DMS153 treated with DMSO at 0.1 percent for 48 hours (cell line): ENCODE results near the gene HNRNPF.
"Not testable (repeated sequence)": the region's sequence is repeated elsewhere in the genome, so short reads cannot be mapped to it uniquely, and the experiment has no call there.

Experiments used
- DNase-seq: peaks from one replicate; lab custom pipeline; 2025; ENCODE audit not compliant: unreplicated experiment; lab: John Stamatoyannopoulos, UW

Gene HNRNPF, protein sequence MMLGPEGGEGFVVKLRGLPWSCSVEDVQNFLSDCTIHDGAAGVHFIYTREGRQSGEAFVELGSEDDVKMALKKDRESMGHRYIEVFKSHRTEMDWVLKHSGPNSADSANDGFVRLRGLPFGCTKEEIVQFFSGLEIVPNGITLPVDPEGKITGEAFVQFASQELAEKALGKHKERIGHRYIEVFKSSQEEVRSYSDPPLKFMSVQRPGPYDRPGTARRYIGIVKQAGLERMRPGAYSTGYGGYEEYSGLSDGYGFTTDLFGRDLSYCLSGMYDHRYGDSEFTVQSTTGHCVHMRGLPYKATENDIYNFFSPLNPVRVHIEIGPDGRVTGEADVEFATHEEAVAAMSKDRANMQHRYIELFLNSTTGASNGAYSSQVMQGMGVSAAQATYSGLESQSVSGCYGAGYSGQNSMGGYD

DNA sequence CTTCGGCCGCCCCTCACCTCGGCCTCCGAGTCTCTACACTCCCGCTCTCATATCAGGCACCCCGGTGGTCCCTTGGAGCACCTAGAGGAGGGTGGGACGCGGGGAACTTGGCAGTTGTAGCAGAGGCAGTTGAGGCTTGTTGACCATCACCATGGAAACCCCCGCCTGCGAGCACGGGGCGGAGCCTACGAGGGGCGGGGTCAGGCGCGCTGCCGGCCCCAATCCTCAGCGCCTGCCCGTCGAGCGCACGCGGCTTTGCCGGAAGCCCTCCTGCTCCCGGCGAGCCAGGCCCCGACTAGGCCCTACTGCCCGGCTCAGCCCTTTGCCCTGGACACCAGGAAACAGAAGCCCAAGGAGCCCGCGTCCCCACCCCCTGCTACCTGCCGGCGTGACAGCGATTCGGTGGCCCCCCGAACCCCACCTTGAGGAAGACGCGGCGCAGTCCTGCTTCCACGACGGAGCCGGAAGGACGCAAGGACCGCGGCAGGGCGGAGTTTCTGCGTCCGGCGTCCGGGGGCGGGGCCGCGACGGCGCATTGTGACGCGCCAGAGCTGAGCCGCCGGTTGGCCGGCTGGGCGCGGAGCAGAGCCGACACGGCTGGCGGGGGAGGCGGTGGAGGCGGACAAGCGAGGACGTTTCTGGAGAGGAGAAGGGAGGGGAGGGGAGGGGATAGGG lies at the start of gene HNRNPF:
Gene HNRNPF, minus strand, starts transcription at position 477 of the 675 bp plus-strand sequence. CDS start 21,302 bp downstream, outside the sequence.
- DNase-seq: peak; percentile 80

DNA sequence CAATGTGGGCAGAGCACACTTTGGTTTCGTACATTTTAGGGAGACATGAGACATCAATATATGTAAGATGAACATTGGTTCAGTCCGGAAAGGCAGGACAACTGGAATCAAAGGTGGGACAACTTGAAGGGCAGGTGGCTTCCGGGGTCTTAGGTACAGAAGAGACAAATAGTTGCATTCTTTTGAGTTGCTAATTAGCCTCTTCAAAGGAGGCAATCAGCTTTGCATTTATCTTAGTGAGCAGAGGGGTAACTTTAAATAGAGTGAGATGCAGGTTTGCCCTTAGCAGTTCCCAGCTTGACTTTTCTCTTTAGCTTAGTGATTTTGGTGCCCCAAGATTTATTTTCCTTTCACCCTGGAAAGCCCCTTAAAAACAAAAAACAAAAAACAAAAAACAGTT lies 49.2 kb upstream of the HNRNPF start:
- DNase-seq: no peak

DNA sequence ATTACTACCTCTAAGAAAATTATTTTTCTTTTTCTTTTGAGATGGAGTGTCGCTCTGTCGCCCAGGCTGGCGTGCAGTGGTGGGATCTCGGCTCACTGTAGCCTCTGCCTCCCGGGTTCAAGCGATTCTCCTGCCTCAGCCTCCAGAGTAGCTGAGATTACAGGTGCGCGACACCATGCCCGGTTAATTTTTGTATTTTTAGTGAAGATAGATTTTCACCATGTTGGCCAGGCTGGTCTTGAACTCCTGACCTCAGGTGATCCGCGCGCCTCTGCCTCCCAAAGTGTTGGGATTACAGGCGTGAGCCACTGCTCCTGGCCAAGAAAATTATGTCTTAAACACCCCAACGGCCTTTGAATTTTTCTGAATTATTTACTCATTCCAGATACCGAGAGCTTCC lies 47.6 kb upstream of the HNRNPF start:
- not testable (repeated sequence) for DNase-seq

DNA sequence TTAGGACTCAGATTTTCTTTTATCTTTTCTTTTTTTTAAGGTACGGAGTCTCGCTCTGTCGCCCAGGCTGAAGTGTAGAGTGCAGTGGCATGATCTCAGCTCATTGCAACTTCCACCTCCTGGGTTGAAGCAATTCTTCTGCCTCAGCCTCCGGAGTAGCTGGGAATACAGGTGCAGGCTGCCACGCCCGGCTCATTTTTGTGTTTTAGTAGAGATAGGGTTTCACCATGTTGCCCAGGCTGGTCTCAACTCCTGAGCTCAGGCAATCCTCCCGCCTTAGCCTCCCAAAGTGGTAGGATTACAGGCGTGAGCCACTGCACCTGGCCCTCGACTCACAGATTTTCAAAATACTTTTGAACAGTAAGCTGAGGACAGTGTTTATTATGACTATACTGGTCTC lies 45.0 kb upstream of the HNRNPF start:
- not testable (repeated sequence) for DNase-seq

DNA sequence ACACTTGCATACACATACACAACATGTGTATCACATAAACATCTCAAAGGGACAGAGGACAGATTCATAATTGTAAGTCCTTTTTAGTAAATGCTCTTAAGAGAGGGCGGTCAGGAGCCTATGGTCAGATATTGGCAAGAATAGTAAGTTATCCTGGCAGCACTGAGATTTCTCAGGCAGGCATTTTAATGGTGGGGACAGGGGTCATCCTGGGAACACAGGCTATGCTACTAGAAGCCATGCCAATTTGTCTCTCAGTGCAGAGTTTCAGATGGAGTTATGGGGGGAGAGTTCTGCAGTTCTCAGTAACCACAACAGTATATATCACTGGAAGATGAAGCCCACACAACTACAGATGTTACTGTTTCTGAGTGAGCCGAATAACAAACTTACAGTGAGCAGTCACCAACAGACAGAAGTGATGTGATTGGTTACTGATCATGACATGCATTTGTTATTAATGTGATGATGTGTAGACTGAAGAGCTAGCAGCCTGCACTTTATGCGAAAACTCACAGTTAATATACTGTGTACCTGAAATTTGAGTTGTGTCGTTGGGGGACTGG lies 44.4 kb upstream of the HNRNPF start:
- DNase-seq: no peak

DNA sequence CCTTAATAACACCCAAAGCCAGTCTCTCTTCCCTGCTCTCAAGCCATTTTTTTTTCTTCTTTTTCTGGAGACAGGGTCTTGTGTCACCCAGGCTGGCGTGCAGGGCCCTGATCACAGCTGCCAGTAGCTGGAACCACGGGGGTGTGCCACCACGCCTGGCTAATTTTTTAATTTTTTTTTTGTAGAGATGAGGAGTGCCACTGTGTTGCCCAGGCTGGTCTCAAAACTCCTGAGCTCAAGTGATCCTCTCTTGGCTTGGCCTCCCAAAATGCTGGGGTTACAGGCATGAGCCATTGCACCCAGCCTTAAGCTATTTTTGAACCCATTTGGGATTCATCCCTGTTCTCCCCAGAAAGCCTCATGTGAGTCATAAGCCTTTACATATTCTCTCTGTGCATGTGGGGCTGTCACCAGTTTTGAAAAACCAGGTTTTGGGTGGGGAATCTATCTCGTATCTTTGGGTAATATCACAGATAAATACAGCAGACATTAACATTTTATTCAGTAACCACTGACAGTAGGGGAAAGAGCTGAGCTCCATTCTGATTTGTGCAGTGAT lies 43.4 kb upstream of the HNRNPF start:
- no peak for DNase-seq

DNA sequence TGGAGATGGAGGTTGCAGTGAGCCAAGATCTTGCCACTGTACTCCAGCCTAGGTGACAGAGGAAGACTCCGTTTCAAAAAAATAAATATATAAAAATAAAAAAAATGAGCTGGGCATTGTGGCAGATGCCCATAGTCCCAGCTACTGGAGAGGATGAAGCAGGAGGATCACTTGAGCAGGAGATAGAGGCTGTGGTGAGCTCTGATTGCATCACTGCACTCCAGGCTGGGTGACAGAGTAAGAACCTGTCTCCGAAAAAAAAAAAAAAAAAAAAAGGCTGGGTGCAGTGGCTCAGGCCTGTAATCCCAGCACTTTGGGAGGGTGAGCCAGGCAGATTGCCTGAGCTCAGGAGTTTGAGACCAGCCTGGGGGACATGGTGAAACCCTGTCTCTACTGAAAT lies 39.8 kb upstream of the HNRNPF start:
- DNase-seq: no peak

DNA sequence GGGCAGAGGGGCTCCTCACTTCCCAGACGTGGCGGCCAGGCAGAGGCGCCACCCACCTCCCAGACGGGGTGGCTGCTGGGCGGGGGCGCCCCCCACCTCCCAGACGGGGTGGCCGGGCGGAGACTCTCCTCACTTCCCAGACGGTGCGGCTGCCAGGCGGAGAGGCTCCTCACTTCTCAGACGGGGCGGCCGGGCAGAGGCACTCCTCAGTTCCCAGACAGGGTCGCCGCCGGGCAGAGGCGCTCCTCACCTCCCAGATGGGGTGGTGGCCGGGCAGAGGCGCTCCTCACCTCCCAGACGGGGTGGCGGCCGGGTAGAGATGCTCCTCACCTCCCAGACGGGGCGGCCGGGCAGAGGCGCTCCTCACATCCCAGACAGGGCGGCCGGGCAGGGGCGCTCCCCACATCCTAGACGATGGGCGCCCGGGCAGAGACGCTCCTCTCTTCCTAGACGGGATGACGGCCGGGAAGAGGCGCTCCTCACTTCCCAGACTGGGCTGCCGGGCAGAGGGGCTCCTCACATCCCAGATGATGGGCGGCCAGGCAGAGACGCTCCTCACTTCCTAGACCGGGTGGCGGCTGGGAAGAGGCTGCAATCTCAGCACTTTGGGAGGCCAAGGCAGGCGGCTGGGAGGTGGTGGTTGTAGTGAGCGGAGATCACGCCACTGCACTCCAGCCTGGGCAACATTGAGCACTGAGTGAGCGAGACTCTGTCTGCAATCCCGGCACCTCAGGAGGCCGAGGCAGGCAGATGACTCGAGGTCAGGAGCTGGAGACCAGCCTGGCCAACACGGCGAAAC lies 37.4 kb upstream of the HNRNPF start:
- not testable (repeated sequence) for DNase-seq

DNA sequence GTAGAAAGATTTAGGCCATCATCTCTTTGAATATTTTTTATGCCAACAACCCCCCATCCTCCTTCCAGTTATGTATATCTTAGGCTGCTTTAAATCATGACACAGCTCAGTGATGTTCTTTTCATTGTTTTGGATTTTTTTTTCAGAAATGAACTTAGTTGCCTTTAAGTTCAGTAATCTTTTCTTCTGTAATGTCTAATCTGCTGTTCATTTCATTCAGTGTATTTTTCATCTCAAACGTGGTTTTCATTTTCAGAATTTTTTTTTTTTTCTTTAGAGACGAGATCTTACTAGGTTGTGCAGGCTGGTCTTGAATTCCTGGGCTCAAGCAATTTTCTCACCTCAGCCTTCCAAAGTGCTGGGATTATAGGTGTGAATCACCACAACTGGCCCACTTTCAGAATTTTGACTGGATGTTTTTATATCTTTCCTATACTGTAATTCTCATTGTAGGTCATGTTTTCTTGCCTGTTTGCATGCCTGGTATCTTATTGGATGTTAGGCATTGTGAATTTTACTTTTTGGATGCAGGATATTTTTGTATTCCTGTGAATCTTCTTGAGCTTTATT lies 36.0 kb upstream of the HNRNPF start:
- no peak for DNase-seq

DNA sequence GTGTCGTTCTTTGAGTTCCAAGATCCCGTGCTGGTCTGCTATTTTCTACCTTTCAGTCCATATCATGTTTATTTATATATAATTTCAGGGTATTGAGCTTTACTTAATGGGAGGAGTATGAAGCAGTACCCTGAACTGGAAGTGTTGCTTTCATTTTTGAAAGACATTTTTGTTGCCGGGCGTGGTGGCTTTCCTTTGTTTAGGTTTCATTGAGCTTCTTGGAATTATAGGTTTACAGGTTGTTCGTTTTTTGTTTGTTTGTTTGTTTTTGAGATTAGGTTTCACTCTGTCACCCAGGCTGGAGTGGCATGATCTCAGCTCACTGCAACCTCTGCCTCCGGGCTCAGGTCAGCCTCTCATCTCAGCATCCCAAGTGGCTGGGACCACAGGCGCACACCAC lies 35.3 kb upstream of the HNRNPF start:
- DNase-seq: no peak

DNA sequence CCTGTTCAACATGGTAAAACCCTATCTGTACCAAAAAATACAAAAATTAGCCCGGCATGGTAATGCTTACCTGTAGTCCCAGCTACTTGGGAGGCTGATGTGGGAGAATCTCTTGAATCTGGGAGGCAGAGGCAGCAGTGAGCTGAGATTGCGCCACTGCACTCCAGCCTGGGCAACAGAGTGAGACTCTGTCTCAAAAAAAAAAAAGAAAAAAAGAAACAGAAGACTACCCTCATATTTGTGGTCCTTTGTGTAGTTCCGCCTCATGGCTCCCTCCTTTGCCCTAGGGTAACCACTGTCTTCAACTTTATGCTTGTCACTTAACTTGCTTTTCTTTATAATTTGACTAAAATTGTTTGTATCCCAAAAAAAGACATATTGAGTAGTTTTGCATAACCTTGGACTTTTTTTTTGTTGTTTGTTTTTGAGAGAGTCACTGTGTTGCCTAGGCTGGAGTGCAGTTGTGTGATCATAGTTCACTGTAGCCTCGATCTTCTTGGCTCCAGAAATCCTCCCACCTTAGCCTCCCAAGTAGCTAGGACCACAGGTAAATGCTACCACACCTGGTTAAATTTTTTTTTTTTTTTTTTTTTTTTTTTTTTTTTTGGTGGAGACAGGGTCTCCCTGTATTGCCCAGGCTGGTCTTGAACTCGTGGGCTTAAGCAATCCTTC lies 31.6 kb upstream of the HNRNPF start:
- no peak for DNase-seq

DNA sequence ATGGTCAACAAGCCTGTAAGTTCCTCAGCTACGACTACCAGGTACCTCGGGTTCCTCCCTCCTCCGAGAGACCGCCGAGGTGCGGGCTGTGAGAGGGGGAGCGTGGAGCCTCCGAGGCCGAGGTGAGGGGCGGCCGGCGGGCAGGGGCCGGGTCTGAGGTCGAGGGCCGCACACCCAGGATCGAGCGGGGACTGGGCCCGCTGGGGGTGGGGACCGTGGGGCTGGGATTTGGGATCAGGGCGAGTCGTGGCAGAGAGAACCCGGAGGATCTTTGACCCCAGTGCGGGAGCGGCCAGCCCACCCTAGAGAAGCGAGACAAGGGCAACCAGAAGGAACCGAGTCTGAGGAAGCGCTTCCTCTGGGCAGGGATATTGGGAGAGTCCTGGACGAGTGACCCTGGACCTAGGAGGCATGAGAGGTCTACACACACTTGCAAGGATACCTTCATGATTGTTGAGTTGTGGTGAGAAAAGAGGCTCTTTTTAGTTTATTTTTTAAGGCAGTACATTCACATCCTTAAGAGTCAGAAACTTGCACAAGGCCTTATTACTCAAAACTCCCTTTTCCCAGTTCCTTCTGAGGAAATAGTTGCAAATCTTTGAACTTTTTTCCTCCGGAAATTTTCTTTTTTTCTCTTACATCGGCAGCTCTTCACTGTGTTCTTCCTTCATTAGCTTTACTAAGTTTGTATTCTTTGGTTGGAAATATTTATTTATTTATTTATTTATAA lies 28.3 kb upstream of the HNRNPF start:
- no peak for DNase-seq

DNA sequence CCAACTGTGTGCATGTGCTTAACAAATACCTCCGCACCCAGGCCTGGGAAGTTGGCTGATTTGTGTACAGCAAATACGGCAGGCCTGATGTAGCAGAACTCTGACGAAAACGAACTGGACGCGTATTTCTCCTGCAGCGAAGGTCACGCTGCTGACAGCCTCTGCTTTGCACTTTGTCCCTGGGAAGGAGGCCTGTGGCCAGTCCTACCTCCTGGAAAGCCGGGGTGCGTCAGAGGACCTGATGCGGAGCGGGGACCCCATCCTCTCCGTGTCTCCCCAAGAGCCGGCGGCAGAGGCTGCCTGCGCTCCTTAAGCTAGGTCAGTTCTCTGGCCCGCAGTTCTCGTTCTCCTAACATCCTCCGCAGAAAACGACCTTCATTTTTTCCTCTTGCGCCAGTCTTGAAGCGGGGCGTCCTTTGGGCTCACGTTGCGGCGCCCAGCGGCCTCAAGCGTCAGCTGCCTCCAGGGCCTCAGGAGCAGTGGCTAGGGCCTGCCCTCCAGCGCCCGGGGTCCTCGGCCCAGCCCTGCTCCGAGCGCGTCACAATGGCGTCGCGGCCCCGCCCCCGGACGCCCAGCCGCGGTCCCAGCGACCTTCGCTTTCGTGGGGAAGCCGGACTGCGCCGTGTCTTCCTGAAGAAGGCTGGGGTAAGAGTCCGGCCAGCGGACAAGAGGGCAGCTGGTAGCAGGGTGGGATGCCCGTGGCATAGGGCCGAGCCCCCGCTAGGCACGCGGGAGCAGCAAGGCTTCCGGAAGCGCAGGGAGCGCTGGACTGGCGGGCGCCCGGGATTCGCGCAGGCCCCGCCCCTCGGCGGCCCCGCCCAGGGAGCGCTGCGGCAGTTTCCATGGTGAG lies 27.5 kb upstream of the HNRNPF start, which contains the start of gene ZNF487:
Gene ZNF487, plus strand, starts transcription at position 821 of the 850 bp plus-strand sequence. CDS start 38,703 bp downstream, outside the sequence.
- peak; percentile 78 for DNase-seq

DNA sequence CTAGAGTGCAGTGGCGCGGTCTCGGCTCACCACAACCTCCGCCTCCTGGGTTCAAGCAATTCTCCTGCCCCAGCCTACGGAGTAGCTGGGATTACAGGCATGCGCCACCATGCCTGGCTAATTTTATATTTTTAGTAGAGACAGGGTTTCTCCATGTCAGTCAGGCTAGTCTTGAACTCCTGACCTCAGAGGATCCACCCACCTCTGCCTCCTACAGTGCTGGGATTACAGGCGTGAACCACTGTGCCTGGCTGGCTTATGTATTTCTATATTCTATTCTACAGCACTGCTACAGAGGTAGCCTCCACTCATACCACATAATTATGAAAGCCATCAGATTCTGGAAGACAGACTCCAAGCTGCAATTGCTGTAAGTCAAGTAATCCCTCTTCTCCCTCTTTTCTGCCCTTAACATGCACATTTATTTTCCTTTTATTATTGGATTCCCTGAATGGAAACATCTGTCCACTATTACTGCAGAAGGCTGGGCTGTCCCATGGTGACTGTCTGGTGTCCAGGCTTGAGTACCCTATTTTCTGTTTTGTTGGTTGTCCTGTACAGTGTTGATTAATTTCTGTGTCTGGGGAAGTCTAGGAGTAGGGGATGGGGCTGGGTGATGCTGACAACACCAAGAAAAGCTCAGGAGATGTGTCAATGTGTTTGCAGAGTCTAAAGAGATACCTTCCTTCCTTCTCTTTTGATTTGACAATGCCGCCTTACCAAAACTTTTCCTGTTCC lies 22.1 kb upstream of the HNRNPF start:
- no peak for DNase-seq

DNA sequence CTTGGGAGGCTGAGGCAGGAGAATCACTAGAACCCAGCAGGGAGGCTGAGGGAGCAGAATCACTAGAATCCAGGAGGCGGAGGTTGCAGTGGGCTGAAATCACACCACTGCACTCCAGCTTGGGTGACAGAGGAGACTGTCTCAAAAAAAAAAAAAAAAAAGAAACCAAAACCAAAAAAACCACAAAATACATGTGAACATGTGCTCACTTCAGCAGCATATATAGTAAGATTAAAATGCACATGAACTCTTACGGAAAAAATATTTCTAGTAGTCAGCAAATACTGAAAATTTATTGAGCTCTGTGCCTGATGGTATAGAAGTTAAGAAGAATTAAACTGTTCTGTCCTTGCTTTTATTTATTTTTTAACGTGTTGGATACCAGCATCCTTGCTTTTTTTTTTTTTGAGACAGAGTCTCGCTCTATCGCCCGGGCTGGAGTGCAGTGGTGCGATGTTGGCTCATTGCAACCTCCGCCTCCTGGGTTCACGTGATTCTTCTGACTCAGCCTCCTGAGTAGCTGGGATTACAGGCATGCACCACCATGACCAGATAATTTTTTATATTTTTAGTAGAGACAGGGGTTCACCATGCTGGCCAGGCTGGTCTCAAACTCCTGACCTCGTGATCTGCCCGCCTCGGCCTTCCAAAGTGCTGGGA lies 18.3 kb upstream of the HNRNPF start:
- no peak for DNase-seq

DNA sequence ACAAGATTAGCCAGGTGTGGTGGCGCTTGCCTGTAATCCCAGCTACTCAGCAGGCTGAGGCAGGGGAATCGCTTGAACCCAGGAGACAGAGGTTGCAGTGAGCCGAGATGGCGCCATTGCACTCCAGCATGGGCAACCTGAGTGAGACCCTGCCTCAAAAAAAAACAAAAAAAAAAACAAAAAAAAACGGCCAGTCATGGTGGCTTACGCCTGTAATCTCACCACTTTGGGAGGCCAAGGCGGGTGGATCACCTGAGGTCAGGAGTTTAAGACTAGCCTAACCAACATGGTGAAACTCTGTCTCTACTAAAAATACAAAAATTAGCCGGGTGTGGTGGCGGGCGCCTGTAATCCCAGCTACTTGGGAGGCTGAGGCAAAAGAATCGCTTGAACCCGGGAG lies 17.5 kb upstream of the HNRNPF start:
- DNase-seq: not testable (repeated sequence)

DNA sequence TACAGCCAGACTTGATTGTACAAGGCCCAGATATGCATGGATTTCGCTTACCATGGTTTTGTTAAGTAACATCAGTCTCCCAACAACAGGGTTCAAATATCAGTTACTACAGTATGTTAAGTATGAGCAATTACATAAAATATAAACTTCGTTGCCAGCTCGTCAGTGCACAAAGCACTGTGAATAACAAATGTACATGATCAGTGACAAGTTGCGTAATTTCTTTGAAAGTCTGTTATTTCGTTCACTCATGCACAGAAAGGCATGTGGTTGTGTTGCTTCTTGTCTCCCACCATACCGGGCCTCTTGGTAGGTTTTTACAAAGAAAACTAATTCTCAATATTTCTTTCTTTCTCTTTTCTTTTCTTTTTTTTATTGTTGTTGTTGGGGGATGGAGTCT lies 15.4 kb upstream of the HNRNPF start:
- no peak for DNase-seq
